ENCODE measurements around the gene PF4V1.

PF4V1 gene

DNA sequence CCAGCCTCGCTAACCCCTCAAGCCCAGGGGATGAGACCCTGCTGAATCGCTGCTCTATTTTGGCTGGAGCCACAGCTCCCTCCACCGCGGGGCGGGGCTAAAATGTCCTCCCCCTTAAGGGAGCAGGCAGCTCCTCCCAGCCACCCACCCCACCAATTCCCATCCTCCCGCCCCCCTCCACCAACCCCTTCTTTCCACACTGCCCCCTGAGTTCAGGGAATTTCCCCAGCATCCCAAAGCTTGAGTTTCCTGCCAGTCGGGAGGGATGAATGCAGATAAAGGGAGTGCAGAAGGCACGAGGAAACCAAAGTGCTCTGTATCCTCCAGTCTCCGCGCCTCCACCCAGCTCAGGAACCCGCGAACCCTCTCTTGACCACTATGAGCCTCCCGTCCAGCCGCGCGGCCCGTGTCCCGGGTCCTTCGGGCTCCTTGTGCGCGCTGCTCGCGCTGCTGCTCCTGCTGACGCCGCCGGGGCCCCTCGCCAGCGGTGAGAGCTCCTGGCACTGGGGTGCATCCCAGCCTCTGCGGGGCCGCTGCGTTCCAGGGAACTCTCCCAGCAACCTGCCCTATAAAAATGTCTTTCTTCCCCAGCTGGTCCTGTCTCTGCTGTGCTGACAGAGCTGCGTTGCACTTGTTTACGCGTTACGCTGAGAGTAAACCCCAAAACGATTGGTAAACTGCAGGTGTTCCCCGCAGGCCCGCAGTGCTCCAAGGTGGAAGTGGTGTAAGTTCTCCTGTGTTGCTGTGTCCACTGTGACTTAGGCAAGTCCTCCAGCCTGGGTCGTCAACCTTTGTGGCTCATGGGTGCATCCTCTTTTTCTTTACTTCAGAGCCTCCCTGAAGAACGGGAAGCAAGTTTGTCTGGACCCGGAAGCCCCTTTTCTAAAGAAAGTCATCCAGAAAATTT is 16.5 kb upstream of the PF4V1 start, which contains the start of gene CXCL6:
Gene CXCL6 (plus strand): TSS at position 306 of the 907 bp plus-strand sequence. CDS start 73 bp downstream, at position 379.
- no peak within 1 kb of the TSS for H3K4me3 ChIP-seq (ENCODE audit: low read length)

GRCh38 chr4:73839071-73839470 is 14.0 kb upstream of the PF4V1 start:
- H3K4me3 ChIP-seq (ENCODE audit: low read length), result no peak overlapping the region
- no peak for TF ChIP-seq ZNF274 (IDR thresholded peaks at IDR 0.05; ENCODE audit: low read depth, low read length)

More for the DNA sequence above, 16.5 kb upstream of the PF4V1 start, which contains the start of gene CXCL6:
- TF ChIP-seq ZNF274 (IDR thresholded peaks at IDR 0.05; ENCODE audit: low read depth, low read length), result no peak

DNA sequence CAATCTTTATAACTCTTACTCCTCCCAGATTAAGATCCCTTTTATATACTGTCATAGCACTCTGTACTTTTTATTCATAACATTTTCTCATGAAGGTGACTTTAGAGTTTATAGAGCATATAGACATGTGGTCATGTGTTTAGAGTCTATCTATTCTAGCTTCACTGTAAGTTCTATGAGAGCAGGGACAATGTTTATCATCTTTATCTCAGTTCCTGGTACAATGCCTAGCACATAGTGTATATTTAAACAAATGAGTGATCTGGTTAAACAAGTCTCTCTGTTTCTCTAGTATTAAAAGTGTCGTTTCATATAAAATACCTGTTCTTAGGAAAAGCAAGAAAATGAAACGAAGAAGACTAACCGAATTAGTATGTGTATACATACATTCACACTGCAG is 13.4 kb upstream of the PF4V1 start:
- no peak for TF ChIP-seq ZNF274 (IDR thresholded peaks at IDR 0.05; ENCODE audit: low read depth, low read length)
- no peak overlapping the region for H3K4me3 ChIP-seq (ENCODE audit: low read length)

- TF ChIP-seq ZNF274 (IDR thresholded peaks at IDR 0.05; ENCODE audit: low read depth, low read length), result no peak
- no peak overlapping the region for H3K4me3 ChIP-seq (ENCODE audit: low read length)
Measured at GRCh38 chr4:73841243-73841925, 11.7 kb upstream of the PF4V1 start.

DNA sequence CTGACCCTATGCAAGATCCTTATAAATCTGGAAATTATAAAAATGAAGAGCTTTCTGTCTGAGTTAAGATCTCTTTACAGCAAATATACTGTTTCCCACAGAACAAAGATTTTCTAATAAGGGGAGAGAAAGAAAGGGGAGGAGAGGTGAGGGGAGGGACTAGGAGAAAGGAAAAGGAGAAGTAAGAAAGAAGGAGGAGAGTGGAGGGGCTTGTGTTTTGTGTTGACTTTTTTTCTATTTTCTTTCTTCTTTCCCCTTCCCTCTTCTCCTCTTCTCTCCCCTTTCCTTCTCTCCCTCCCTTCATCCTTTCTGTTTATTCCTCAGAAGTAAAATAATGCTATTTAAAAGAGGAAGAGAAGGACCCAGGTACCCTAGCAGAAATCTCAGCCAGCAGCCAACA is 10.4 kb upstream of the PF4V1 start:
- no peak for TF ChIP-seq ZNF274 (IDR thresholded peaks at IDR 0.05; ENCODE audit: low read depth, low read length)
- no peak overlapping the region for H3K4me3 ChIP-seq (ENCODE audit: low read length)

DNA sequence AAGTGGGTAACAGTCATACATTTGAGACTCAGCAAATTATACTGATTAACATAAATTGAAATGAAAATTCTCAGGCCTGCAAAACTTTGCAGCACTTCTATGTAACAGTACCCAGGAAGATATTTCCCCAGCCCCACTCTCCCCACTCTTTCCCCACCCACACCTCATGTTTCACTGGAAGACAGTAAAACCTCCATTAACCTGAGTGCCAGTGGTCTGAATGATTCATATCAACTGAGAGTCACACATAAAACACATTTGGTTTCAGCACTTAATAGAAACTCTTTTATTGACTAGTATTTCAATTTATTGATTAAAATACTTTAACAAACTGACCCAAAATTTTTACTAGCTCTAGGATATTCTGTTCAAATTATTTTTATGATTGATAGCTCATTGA is 9.7 kb upstream of the PF4V1 start:
- no peak for TF ChIP-seq ZNF274 (IDR thresholded peaks at IDR 0.05; ENCODE audit: low read depth, low read length)

GRCh38 chr4:73844345-73844744 is 8.8 kb upstream of the PF4V1 start:
- H3K4me3 ChIP-seq (ENCODE audit: low read length), result no peak overlapping the region
- no peak for TF ChIP-seq ZNF274 (IDR thresholded peaks at IDR 0.05; ENCODE audit: low read depth, low read length)

More for the DNA sequence above, 9.7 kb upstream of the PF4V1 start:
- H3K4me3 ChIP-seq (ENCODE audit: low read length), result no peak overlapping the region

GRCh38 chr4:73844806-73845205 is 8.3 kb upstream of the PF4V1 start:
- H3K4me3 ChIP-seq (ENCODE audit: low read length), result no peak overlapping the region
- TF ChIP-seq ZNF274 (IDR thresholded peaks at IDR 0.05; ENCODE audit: low read depth, low read length), result no peak

GRCh38 chr4:73847526-73848182 is 5.4 kb upstream of the PF4V1 start:
- TF ChIP-seq ZNF274 (IDR thresholded peaks at IDR 0.05; ENCODE audit: low read depth, low read length), result no peak

GRCh38 chr4:73848183-73848777 is 4.8 kb upstream of the PF4V1 start:
- H3K4me3 ChIP-seq (ENCODE audit: low read length), result no peak overlapping the region
- TF ChIP-seq ZNF274 (IDR thresholded peaks at IDR 0.05; ENCODE audit: low read depth, low read length), result no peak

More at GRCh38 chr4:73847526-73848182, 5.4 kb upstream of the PF4V1 start:
- no peak overlapping the region for H3K4me3 ChIP-seq (ENCODE audit: low read length)

- TF ChIP-seq ZNF274 (IDR thresholded peaks at IDR 0.05; ENCODE audit: low read depth, low read length), result no peak
- no peak overlapping the region for H3K4me3 ChIP-seq (ENCODE audit: low read length)
Measured at GRCh38 chr4:73850261-73850970, 2.7 kb upstream of the PF4V1 start.

DNA sequence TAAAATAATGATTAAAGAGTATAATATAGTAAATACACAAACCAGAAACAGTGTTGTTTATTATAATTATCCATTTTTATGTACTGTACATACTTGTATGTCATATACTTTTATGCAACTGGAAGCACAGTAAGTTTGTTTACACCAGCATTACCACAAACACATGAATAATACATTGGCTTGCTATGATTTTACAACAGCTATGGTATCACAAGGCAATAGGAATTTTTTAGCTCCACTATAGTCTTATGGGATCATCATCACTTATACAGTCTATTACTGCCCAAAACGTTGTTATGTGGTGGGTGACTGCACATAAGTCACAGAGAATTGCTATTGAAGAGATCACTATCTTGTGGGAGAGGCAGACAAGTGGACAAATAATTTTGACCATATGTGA is 1.8 kb upstream of the PF4V1 start:
- TF ChIP-seq ZNF274 (IDR thresholded peaks at IDR 0.05; ENCODE audit: low read depth, low read length), result no peak
- no peak overlapping the region for H3K4me3 ChIP-seq (ENCODE audit: low read length)

DNA sequence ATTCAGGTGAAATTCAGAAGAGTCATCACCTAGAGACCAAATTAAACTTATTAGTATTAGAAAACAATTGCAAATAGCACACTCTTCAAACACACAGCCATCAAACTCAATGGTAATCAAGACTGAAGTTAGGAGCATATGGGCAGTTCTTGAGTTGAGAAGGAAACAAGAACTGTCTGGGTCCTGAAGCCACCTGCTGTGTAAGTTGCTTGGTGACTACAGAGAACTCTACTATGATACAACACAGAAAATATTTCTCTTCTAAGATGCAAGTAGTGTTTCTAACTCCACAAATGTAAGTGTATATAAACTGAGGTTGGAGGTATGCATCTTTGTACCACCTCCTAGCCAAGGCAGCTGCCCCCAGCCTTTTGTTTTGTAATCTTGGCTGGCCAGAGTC is 325 bp upstream of the PF4V1 start:
- H3K4me3 ChIP-seq (ENCODE audit: low read length), result no peak overlapping the region

More for the DNA sequence above, 325 bp upstream of the PF4V1 start:
- TF ChIP-seq ZNF274 (IDR thresholded peaks at IDR 0.05; ENCODE audit: low read depth, low read length), result no peak

Measured in GM08714 (cell line).